Right lobe of liver (tissue), 4 donors: ENCODE measurements around the gene KLHDC10.

Source experiments
- CTCF ChIP-seq, 4 donors: fragments of 200-600 bp in 3 of 4; fragments of 450-650 bp in 1 of 4; IDR thresholded peaks; one replicate each; pipeline versions ENCODE4 v1.5.1 to v1.8.0; 2016 to 2022; ENCODE audit warnings: antibody characterized with exemption in 4 of 4, mild to moderate bottlenecking in 2 of 4
- POLR2A ChIP-seq: fragments of 450-650 bp; IDR thresholded peaks from one replicate; pipeline ENCODE4 v1.6.1; 2017; ENCODE audit warnings: antibody characterized with exemption, mild to moderate bottlenecking
- donor health status: DM: no; HTN: no; CAD: no.
- donor health status: DM: no; HTN: no; CAD: no.
- donor health status: DM: no; HTN: yes; CAD: no.

- no peak for TF ChIP-seq POLR2A
- TF ChIP-seq CTCF (IDR thresholded peaks at IDR 0.05) = no peak
Observed at GRCh38 chr7:130131964-130132875, 61.9 kb downstream of the KLHDC10 start.
